ENCODE measurements around the gene CSNK1G2.

Gene CSNK1G2

DNA sequence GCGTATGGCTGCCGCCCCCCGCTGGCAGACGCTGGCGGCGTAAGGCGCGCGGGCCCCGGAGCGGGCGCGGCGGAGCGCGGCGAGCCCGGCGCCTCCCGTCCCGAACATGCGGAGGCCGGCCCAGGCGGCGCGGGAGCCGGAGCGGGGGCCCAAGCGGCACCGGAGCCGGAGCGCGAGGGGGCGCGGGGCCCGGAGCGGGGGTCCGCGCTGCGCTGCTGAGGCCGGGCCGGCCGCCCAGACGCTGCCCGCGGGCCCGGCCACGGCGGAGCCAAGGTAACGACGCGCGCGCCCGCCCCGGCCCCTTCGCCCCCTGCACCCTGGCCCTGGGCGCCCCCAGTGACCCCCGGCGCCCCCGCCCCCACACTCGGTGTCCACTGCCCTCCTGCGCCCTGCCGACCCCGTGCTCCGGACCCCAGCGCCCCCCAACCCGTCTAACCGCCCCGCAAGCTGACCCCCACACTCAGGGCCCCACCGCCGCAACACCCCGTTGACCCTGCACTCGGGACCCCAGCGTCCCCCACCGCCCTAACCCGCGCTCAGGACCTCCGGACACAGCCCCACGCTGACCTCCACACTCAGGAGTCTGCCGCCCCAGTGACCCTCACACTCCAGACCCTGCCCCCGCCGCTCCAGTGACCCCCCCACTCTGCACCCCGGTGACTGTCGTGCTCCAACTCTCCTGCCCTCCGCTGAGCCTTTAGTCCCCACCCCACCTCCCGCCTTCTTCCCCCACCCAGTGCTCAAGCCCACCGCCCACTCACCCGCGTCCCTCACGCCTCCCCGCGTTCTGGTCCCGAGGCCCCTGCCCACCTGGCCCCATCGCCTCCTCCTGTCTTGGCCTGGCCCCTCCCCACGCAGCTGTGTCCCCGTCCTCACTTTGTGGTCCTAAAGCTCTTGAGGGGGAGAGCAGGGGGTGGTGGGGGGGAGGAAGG, at the start of gene CSNK1G2:
Gene CSNK1G2 (plus strand): TSS at position 27 of the 932 bp plus-strand sequence. CDS start 28,601 bp downstream, outside the sequence.
- no peak for DNase-seq

DNA sequence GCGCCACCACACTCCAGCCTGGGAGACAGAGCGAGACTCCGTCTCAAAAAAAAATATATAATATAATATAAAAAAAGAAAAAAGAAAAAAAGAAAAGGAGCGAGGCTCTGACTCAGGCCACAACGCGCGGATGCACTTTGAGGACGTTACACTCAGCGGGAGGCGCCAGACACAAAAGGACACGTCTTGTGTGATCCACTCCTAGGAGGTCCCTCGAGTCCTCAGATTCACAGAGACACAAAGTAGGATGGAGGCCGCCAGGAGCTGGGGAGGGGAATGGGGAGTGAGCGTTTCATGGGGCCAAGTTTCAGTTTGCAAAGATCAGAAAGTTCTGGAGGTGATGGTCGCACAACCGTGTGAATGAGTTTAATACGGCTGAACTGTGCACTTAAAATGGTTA, 47.2 kb upstream of the CSNK1G2 start:
- no peak for DNase-seq

DNA sequence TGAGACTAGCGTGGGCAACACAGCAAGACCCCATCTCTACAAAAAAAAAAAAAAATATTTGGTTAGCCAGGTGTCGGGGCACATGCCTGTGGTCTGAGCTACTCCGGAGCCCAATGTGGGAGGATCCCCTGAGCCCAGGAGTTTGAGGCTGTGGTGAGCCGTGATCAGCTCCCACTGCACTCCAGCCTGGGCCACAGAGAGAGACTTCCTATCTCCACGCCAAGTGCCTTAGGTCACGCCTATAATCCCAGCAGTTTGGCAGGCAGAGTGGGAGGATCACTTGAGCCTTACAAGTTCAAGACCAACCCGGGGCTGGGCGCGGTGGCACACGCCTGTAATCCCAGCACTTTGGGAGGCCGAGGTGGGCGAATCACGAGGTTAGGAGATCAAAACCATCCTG, 44.5 kb upstream of the CSNK1G2 start:
- DNase-seq = no peak

DNA sequence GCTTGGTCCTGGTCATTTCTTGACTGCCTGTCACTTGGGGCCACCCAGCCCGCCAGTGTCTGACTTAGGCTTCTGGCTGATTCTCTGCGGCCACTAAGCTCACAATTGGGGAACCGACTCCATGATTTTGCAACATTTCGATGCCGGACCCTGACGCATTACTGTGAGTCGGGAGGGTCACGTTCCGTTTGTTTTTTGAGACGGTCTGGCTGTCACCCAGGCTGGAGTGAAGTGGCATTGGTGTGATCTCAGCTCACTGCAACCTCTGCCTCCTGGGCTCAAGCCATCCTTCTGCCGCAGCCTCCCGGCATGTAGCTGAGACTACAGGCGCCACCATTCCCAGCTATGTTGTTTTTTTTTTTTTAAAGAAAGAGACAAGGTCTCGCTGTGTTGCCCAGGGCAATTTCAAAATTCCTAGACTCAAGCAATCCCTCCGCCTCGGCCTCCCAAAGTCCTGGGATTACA, 39.0 kb upstream of the CSNK1G2 start:
- peak in 1 of 2 donors; percentile 47 for DNase-seq

DNA sequence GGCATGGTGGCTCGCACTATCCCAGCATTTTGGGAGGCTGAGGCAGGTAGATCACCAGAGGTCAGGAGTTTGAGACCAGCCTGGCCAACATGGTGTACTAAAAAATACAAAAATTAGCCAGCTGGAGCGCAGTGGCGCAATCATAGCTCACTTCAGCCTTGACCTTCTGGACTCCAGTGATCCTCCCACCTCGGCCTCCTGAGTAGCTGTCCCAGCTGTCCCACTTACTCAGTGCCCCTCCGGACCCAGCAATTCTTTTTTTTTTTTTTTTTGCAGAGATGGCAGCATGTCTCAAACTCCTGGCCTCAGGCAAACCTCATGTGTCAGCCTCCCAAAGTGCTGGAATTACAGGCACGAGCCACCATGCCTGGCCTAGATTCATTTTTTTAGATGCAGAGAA, 38.0 kb upstream of the CSNK1G2 start:
- no peak for DNase-seq

DNA sequence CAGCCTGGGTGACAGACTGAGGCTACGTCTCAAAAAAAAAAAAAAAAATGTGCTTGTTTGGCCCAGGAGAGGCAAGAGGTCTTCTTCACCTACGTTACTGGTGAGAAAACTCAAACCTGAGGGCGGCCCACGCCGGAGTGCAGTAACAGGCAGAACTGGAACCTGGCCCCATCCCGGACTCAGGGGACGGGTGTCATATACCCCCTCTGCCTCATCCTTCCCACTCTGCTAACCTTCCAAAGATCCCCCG, 36.2 kb upstream of the CSNK1G2 start:
- DNase-seq = no peak

DNA sequence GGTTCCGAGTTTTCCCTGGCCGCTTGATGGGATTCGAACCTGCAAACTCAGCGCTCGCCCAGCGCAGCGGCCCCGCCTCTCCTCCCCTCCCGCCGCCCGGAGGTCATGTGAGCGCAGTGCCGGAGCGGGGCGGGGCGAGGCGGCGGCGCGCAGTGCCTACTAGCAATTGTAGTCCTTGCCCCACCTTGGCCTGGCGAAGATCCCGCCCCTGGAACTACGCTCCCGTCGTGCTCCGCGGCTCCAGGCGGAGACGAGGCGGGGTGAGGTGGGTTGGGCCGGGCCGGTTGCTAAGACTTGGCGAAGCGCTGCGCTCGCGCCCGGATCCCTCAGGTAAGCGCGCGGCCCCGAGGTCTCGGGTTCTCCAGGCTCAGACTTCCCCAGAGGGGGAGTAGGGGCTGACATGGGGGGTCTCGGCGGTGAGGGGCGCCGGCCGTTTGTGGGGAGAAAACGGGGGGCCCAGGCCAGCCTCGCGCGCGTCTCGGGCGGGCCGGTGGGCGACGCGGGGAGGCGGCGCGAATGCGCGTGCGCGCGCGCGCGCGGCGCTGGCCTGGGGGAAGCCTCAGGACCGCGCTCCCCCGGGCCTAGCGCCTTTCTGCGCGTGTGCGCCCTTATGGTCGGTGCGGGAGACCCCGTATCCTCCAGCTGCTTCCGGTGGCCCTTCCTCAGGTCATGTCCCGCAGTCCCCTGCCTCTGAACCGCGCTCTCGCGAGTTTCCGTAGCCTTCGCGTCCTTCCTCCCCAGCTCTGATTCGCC, 35.7 kb upstream of the CSNK1G2 start, which contains the start of the genes ADAT3 and SCAMP4:
Gene ADAT3 (plus strand): TSS at position 290 of the 753 bp plus-strand sequence. CDS start 6,649 bp downstream, outside the sequence.
Gene SCAMP4 (plus strand): TSS at position 290 of the 753 bp plus-strand sequence. CDS start 9,621 bp downstream, outside the sequence.
- DNase-seq = peak; percentile 87 to 95

DNA sequence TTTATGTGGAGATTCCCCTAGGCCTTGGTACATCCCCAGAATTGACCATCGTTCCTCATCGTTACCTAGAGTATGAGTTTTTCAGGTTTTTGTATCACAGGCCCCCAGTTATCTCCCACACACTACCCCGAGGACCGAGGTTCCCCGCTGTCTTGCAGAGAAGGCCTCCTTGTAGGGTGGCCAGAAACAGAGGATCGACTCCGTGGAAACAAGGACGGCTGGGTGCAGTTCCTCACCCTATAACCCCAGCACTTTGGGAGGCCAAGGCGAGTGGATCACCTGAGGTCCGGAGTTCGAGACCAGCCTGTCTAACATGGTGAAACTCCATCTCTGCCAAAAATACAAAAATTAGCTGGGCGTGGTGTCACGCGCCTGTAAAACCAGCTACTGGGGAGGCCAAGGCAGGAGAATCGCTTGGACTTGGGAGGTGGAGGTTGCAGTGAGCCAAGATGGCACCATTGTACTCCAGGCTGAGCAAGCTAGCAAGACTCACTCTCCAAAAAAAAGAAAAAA, 35.1 kb upstream of the CSNK1G2 start:
- no peak for DNase-seq

DNA sequence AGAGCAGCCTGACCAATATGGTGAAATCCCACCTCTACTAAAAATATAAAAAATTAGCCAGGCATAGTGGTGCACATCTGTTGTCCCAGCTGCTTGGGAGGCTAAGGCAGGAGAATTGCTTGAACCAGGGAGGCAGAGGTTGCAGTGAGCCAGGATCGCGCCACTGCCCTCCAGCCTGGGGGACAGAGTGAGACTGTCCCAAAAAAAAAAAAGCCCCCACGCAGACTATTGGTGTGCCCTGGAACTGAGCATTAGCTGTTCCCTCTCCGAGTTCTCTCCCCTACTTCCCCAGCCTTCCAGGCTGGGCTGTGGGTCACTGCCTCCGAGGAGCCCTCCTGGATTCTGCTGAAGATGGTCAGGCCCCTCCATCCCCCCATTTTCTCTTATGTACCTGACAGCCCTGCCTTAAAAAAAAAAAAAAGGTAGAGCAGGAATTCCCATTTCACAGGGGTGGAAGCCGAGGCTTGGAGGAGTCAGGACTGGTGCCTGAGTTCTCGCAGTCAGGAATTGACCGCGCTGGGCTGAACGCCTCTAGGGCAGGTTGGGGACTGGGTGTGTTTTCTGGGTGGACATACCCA, 33.9 kb upstream of the CSNK1G2 start:
- no peak for DNase-seq

DNA sequence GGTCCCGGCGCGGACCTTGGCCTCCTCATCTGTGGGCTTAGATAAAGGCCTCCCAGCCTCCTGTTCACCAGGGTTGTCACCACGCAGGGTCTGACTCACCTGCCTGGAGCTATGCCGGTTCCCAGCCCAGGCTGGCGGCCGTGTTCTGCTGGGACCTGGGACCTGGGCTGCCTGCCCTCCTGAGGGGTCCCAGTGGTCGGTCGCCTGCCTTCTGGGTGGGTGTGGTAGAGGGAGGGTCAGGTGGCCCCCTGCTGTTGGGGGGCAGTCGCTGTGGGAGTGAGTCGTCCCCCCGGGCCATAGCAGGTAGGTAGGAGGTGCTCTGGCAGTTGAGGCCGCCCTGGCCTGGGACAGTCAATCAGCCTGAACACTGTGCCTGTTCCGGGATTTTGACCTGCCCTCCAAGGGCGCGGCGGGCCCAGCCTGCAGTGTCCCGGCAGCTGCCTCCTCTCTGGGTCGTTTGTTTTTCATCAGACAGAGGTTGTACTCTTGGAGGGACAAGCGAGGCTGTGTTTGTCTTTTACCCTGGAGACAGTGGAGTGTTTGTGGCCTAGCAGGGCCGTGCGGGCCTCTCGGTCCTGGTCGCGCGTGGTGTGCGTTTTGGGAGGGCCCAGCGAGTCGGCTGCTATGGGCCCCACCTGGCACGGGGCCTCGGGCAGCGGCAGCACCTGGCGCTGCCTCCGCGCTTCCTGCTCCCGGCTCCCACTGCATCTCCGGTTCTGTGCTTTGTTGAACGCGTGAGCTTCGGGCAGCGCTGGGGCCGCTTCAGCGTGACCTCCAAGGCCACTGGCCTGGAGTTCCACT, 33.2 kb upstream of the CSNK1G2 start:
- DNase-seq = no peak

DNA sequence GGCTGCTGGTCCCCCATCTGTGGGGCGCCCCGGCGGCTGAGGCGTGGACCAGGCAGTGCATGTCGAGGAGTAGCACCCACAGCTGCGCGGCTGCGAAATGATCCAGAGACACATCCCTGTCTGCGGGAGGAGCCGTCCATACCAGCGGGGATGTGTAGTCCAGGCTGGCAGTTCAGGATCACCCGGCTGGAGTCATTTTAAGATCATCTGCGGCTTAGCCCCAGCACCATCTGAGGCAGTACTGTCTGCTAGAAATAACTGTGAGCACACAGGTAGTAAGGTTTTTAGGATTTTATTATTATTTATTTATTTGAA, 32.7 kb upstream of the CSNK1G2 start:
- DNase-seq = no peak

DNA sequence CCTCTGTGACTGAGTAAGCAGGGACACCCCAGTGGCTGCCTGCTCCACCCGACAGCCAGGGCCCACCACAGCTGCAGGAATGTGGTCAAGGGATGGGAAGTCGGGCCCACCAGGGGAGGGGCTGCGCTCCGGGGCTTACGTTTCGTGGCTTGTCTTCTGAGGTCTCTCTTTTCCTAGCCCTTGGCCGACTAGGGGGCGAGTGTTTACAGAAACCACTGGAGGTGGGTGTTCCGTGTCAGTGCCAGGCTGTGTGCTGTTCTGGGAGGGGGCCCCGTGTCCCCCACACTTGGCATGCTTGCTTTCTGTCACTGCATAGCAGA, 31.3 kb upstream of the CSNK1G2 start:
- DNase-seq = no peak

DNA sequence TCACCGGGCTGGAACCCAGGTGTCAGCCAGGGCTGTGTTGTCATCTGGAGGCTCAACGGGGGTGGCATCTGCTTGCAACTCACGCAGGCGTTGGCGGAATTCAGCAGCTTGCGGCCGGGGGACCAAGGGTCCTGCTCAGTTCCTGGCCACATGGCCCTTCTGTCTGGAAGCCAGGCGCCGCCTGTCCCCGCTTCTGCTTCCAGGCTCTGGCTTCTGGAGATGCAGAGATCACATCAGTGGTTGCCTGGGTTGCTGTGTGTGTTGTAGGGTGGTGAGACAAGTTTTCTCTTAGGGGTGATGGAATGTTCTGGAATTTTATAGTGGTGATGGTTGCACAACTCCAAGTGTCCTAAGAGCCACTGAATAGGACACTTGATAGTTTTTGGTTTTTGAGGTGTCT, 30.8 kb upstream of the CSNK1G2 start:
- DNase-seq = no peak

DNA sequence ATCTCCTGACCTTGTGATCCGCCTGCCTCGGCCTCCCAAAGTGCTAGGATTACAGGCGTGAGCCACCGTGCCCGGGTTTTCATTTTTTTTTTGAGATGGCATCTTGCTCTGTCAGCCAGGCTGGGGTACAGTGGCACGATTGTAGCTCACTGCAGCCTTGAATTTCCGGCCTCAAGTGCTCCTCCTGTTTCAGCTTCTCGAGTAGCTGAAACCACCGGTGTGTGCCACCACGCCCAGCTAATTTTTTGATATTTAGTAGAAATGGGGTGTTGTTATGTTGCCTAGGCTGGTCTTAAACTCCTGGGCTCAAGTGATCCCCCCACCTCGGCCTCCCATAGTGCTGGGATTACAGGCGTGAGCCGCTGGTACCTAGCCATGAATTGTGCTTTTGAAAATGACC, 29.9 kb upstream of the CSNK1G2 start:
- no peak for DNase-seq

DNA sequence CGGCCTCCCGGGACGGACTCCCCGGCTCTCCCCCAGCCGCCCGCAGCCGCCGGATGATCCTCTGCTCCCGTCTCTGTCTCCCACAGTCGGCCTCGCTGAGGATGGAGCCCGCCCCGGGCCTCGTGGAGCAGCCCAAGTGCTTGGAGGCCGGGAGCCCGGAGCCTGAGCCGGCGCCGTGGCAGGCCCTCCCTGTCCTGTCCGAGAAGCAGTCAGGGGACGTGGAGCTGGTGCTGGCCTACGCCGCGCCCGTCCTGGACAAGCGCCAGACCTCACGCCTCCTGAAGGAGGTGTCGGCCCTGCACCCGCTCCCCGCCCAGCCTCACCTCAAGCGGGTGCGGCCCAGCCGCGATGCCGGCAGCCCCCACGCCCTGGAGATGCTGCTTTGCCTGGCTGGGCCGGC, 29.0 kb upstream of the CSNK1G2 start:
- no peak for DNase-seq

DNA sequence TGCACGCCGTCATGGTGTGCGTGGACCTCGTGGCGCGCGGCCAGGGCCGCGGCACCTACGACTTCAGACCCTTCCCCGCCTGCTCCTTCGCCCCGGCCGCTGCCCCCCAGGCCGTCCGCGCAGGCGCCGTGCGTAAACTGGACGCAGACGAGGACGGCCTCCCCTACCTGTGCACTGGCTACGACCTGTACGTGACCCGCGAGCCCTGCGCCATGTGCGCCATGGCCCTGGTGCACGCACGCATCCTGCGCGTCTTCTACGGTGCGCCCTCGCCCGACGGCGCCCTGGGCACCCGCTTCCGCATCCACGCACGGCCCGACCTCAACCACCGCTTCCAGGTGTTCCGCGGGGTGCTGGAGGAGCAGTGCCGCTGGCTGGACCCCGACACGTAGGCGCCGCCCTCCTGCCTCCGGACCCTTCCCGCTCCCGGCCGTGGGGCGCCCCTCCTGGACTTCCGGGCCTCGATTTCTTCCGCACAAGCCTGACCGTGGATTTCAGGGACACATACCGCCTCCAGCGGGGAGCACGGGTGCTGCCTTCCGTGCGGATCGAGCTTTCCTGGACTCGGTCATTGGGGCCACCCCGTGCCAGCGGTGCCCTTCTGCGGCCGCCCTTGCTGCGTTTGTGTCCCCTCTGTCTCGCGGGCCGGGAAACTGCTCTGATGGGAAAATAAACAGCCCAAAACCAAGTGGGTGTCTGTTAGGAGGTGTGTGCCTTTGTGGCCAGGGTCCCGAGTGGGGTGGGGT, 28.0 kb upstream of the CSNK1G2 start:
- no peak for DNase-seq

DNA sequence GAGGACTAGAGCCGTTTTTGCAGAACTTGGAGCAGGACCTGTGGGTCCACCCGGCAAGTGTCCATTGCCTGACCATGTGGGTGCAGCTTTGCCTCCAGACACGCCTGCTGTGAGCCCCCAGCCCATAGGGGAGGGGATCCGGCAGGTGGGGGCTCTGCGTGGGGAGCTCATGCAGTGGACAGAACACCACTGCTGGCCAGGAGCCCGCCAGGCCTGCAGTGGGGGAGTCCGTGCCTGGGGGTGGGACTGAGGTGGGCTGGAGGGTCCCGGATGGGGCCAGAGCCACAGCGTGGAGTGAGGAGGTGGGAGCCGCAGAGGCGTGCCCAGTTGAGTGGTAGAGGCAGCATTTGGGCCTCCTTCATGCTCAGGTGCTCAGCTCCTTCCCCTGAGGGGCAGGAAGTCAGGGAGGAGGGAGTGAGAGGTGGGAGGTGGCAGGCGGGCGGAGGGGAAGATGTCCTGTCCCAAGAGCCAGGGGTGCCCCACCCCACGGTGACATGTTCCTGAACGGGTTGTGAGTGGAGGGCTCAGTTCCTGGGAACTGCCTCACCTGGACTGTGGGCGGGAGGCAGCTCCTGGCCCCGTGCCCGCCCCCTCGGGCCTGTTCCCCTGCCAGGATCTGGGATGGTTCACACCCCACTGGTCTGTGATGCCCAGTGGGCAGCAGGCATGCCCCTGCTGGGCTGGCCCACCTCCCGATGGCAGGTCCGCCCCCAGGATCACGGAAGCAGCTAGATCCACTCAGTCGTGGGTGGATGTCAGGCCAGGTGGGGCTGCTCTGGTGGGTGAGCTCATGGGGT, 27.0 kb upstream of the CSNK1G2 start:
- no peak for DNase-seq

DNA sequence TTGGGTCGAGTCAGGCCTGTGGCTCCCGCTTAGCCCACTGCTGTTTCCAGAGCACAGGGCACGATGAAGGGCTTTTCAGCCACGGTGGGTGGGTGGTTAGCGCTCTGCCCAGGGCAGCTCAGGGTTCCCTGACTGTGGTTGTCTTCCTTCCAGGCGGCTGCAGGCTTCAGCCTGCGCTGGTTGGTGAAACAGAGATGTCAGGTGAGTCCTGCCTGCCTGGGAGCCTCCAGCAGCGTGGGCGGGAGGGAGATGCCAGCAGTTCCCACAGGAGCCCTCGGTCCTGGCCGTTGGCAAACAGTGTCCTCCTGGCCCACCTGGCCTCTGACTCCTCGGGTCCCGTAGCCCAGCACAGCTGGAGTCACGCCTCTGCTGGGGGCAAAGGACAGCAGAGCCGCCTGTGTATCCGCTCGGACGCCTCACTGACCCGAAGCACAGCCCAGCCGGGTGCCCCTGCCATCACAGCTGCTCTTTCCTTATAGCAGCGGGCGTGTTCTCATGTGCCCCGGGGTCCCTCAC, 26.1 kb upstream of the CSNK1G2 start:
- DNase-seq = no peak

DNA sequence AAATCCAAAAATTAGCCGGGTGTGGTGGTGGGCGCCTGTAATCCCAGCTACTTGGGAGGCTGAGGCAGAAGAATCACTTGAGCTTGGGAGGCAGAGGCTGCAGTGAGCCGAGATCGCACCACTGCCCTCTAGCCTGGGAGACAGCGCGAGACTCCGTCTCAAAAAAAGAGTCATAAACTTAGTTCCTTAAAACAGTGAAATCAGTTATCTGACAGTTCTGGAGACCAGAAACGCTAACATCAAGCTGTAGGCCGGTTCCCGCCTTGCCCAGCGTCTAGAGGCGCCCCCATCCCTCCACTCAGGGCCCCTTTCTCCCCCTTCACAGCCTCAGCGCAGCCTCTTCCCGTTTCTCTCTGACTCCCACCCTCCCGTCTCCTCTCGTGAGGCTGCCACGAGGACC, 23.8 kb upstream of the CSNK1G2 start:
- no peak for DNase-seq

DNA sequence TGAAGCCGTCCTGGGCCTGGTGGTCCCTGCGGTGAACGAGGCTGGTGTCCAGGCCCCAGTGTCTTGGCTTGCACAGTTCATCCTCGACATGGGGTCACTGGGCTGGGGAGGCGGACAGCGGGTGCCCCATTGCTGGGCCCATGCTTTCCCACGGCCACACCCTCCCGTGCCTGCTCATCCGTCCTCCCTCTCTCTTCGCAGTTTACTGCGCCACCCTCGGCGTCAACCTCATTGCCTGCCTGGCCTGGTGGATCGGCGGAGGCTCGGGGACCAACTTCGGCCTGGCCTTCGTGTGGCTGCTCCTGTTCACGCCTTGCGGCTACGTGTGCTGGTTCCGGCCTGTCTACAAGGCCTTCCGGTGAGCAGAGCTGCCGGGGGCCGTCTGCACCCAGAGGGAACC, 23.0 kb upstream of the CSNK1G2 start:
- DNase-seq = no peak

DNA sequence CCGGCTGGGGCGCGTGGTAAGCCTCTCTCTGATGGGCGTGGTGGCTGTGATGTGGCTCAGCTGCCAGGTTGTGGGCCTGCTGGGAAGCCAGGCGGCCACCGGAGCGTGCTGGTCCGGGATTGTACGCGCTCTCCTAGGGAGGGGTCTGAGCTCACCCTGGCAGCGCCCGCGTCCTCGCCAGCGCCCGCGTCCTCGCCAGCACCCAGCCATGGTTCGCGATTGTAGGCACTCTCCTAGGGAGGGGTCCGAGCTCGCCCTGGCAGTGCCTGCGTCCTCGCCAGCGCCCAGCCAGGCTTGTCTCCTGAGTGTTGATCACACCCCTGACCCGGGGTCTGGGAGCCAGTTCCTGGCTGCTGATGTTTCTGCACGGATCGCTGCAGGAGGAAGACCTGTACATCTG, 22.0 kb upstream of the CSNK1G2 start:
- no peak for DNase-seq

Measured in bone marrow (tissue), 2 donors.